ENCODE data around the gene IRF1. TPM values are rescaled to one million over a fixed set of nuclear protein-coding genes. Genes with fewer than 3 reads are reported as not detected.

Gene IRF1
- total and polyA plus RNA-seq, 2 of the 4 experiments (the other 2 are of a cell fraction), result 11.1 to 18.9 TPM

GRCh38 chr5:132462856-132463745 lies 27.5 kb downstream of the IRF1 start:
- no peak overlapping the region for H2BK15ac ChIP-seq (ENCODE audit: low read depth, low read length)
- dilution Hi-C loops (cut with HindIII; ENCODE audit: low sequenced_read_pairs, unreplicated experiment) (no loop called here), in situ Hi-C loops (cut with MboI; ENCODE audit: low sequenced_read_pairs) (no loop called here), intact Hi-C loops (cut with micrococcal nuclease) (no loop called here)
- H3K56ac ChIP-seq (ENCODE audit: extremely low read depth, insufficient read depth, low read length), result no peak overlapping the region
- H3K23ac ChIP-seq (ENCODE audit: low read depth, low read length), result no peak overlapping the region
- no peak overlapping the region for H3K14ac ChIP-seq (replicated peaks; ENCODE audit: low read depth, low read length)
- POLR2A ChIA-PET (ENCODE audit: unreplicated experiment), result no interaction called here
- H3K27me3 ChIP-seq (ENCODE audit: control insufficient read depth, insufficient read depth, low read length), result no peaks in the 10 kb centered on the region
- H4K5ac ChIP-seq (ENCODE audit: low read depth, low read length), result no peak overlapping the region
- H3K27ac ChIP-seq (ENCODE audit: insufficient read depth, low read length), result no peak overlapping the region
- peaks cover 35% of the 10 kb centered on the region for H3K9me1 ChIP-seq (ENCODE audit: insufficient read depth, low read length)
- no peak for DNase-seq
- peak overlapping the region; percentile 23; the same call in 1 of the 2 replicates for H4K91ac ChIP-seq (ENCODE audit: insufficient read depth, low read depth, low read length)
- no peaks in the 10 kb centered on the region for H3K36me3 ChIP-seq (ENCODE audit: control insufficient read depth, insufficient read depth, low read length)
- no peak overlapping the region for H3K9ac ChIP-seq (ENCODE audit: low read depth, low read length)
- no peak overlapping the region for H2BK5ac ChIP-seq (ENCODE audit: low read depth, low read length, poor library complexity, severe bottlenecking)
- no peaks in the 10 kb centered on the region for H3K9me3 ChIP-seq (ENCODE audit: control insufficient read depth, insufficient read depth, low read length)
- no CpG with 5 or more reads among the region's 10 CpGs for WGBS, 2 experiments (ENCODE audit: extremely low coverage in 2 of 2, insufficient read length in 1 of 2)
- H3K4me3 ChIP-seq (ENCODE audit: insufficient read depth, low read depth, low read length), result no peak overlapping the region
- H4K8ac ChIP-seq (ENCODE audit: low read depth in 2 of 2, low read length in 2 of 2), result no peak overlapping the region
- no peak overlapping the region for H3K4ac ChIP-seq (ENCODE audit: low read depth, low read length)
- peaks cover 0 to 20% of the 10 kb centered on the region in 2 experiments; a peak in 2 of 4 replicates for H3K79me1 ChIP-seq (ENCODE audit: low read depth in 1 of 2, low read length in 2 of 2)
- H4K20me1 ChIP-seq (ENCODE audit: insufficient read depth, low read length), result no peaks in the 10 kb centered on the region
- BruUV-seq (replicated peaks), result no TSS peak
- CTCF ChIA-PET, result interaction anchor here (0.6 to 1.7 kb wide), 2 partner anchors 36 to 47 kb away, joined by 4 to 5 read pairs; no protein-coding TSS in a partner anchor
- no peak overlapping the region for H2BK120ac ChIP-seq (ENCODE audit: low read depth, low read length)
- H2BK20ac ChIP-seq (ENCODE audit: low read depth, low read length), result 0 out of 2 replicates have a peak overlapping the region, but pooled peaks have one; percentile 26
- no peak for TF ChIP-seq CHD1 (IDR thresholded peaks at IDR 0.05; ENCODE audit: low read depth, low read length)
- no peak for TF ChIP-seq RCOR1 (IDR thresholded peaks at IDR 0.05; ENCODE audit: insufficient replicate concordance, low read length)
- TF ChIP-seq CTCF (conservative IDR thresholded peaks at IDR 0.05; ENCODE audit: low read depth, low read length), result no peak
- H3K18ac ChIP-seq (ENCODE audit: low read depth, low read length), result no peak overlapping the region
- H2AFZ ChIP-seq (replicated peaks; ENCODE audit: low read length, poor library complexity), result no peak overlapping the region
- no peak overlapping the region for H2AK9ac ChIP-seq (replicated peaks; ENCODE audit: low read depth, low read length, poor library complexity)
- peaks cover 34% of the 10 kb centered on the region for H3K4me1 ChIP-seq (ENCODE audit: control insufficient read depth, insufficient read depth, low read length)
- peak overlapping the region; percentile 28; the same call in 1 of the 2 replicates for H2AK5ac ChIP-seq (ENCODE audit: low read depth, low read length)
- H3K4me2 ChIP-seq (ENCODE audit: low read depth, low read length), result no peak overlapping the region
- ATAC-seq (ENCODE audit: low read depth), result no peak
